Natural killer cell (primary cell): Measurements from ENCODE around the gene RBM28. TPM values are rescaled to one million over a fixed set of nuclear protein-coding genes. Genes with fewer than 3 reads are reported as not detected.

ENCODE experiments used
- ATAC-seq, 3 donors: fragments of 150-1000 bp in 2 of 3; fragments of 200-7000 bp in 1 of 3; cut with Tn5 transposase; 1 replicate in 1 of 3; 2 replicates in 2 of 3; pipeline ENCODE4 v1.10.0; 2021; ENCODE audit warnings: mild to moderate bottlenecking in 2 of 3, moderate library complexity in 2 of 3
- DNase-seq, 2 donors: peaks; one replicate each; pipeline versions ENCODE4 v3.0.0 to v3.0.0-alpha.2; 2013 to 2021; ENCODE audit warnings: mixed read lengths in 1 of 2
- H3K27ac ChIP-seq: one replicate; pipeline ENCODE4 v1.5.1; 2013; ENCODE audit warnings: mild to moderate bottlenecking, low read length
- H3K27me3 ChIP-seq: one replicate; pipeline ENCODE4 v1.6.1; 2013; ENCODE audit warnings: low read length; ENCODE audit not compliant: control insufficient read depth, insufficient read depth
- H3K36me3 ChIP-seq: one replicate; pipeline ENCODE4 v1.6.1; 2013; ENCODE audit warnings: low read length; ENCODE audit not compliant: control insufficient read depth, insufficient read depth
- H3K4me1 ChIP-seq: one replicate; pipeline ENCODE4 v1.6.1; 2013; ENCODE audit warnings: low read length; ENCODE audit not compliant: control insufficient read depth, insufficient read depth
- H3K4me3 ChIP-seq: one replicate; pipeline ENCODE4 v1.5.1; 2013; ENCODE audit warnings: low read length
- H3K9me3 ChIP-seq: one replicate; pipeline ENCODE4 v1.6.1; 2013; ENCODE audit warnings: low read length; ENCODE audit not compliant: control insufficient read depth, insufficient read depth
- H3K27ac Mint-ChIP-seq, 2 donors: one replicate each; pipeline ENCODE4 v1.8.0; 2022; ENCODE audit warnings: mild to moderate bottlenecking in 2 of 2, mixed read lengths in 2 of 2, moderate library complexity in 1 of 2
- H3K27me3 Mint-ChIP-seq, 2 donors: one replicate each; pipeline ENCODE4 v1.8.0; 2022; ENCODE audit warnings: low read depth in 2 of 2, mixed read lengths in 2 of 2
- H3K36me3 Mint-ChIP-seq: one replicate; pipeline ENCODE4 v1.8.0; 2022; ENCODE audit warnings: mixed read lengths
- H3K4me1 Mint-ChIP-seq, 2 donors: one replicate each; pipeline ENCODE4 v1.8.0; 2022; ENCODE audit warnings: mixed read lengths in 2 of 2
- H3K4me3 Mint-ChIP-seq: one replicate; pipeline ENCODE4 v1.8.0; 2022; ENCODE audit warnings: mild to moderate bottlenecking, moderate library complexity, mixed read lengths
- H3K9me3 Mint-ChIP-seq, 2 donors: one replicate each; pipeline ENCODE4 v1.8.0; 2022; ENCODE audit warnings: mixed read lengths in 2 of 2
- WGBS: methylation state at CpG from one replicate; pipeline ENCODE4 v1.1.7; 2013; ENCODE audit warnings: missing lambda C conversion rate; ENCODE audit not compliant: insufficient coverage; 5-methylcytosine and 5-hydroxymethylcytosine counted together
- intact Hi-C: fragments of 100-400 bp; cut with micrococcal nuclease; formaldehyde crosslinking; loops from one replicate; pipeline ENCODE4 v1.14.2; 2022
- total RNA-seq, 4 donors: library from RNA; stranded (reverse); fragments of 120-200 nt in 1 of 4; gene quantifications; one replicate each; pipeline versions ENCODE4 v1.2.3 to v1.2.4, GENCODE V29; 2013 to 2022
- TF ChIP-seq, protein P1 (sequence below): fragments of 200-600 bp; IDR thresholded peaks from one replicate; pipeline ENCODE4 v1.8.0; 2022; ENCODE audit warnings: antibody characterized with exemption

The RBM28 gene
- total RNA-seq, 3 donors from 2014 or later (not counting 1 experiment from before 2014, with no cell fraction given), result 32.5 to 48.7 (median 48.5) TPM

DNA sequence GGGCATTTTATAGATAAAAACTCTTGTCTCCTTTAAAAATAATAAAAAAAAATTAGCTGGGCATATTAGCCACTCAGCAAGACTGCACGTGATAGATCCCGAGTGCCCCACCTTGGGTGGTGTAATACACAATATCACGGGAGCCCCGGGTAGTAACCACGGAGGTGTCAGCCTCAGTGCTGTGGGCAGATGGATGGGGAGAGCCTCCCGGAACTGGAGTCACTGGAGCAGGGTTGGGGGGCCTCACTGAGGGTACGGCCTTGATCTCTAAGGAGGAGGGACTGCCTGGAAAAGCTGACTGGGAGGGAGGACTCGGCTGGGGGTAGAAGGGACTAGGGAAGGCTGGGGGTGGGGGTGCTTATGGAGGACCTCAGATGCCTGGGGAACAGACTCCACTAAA, 90.0 kb downstream of the RBM28 start:
- no peak for ATAC-seq
- intact Hi-C loops, result no loop called here
- no peaks in the 10 kb centered on the region for H3K9me3 Mint-ChIP-seq
- no peak for DNase-seq
- WGBS, result 86% methylated on average over 8 of the region's 8 CpGs
- Histone ChIP-seq H3K36me3 (no peaks in the 10 kb centered on the region), H3K27ac (no peak overlapping the region), H3K27me3 (no peaks in the 10 kb centered on the region), H3K9me3 (no peaks in the 10 kb centered on the region), H3K4me1 (no peaks in the 10 kb centered on the region), H3K4me3 (no peak overlapping the region)
- H3K27me3 Mint-ChIP-seq, result peaks cover 0 to 7% of the 10 kb centered on the region in 2 donors
- H3K27ac Mint-ChIP-seq, result no peak overlapping the region
- no peak overlapping the region for H3K4me3 Mint-ChIP-seq
- peaks cover 6 to 11% of the 10 kb centered on the region in 2 donors for H3K4me1 Mint-ChIP-seq
- TF ChIP-seq, protein P1, sequence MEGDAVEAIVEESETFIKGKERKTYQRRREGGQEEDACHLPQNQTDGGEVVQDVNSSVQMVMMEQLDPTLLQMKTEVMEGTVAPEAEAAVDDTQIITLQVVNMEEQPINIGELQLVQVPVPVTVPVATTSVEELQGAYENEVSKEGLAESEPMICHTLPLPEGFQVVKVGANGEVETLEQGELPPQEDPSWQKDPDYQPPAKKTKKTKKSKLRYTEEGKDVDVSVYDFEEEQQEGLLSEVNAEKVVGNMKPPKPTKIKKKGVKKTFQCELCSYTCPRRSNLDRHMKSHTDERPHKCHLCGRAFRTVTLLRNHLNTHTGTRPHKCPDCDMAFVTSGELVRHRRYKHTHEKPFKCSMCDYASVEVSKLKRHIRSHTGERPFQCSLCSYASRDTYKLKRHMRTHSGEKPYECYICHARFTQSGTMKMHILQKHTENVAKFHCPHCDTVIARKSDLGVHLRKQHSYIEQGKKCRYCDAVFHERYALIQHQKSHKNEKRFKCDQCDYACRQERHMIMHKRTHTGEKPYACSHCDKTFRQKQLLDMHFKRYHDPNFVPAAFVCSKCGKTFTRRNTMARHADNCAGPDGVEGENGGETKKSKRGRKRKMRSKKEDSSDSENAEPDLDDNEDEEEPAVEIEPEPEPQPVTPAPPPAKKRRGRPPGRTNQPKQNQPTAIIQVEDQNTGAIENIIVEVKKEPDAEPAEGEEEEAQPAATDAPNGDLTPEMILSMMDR, result no peak
- H3K36me3 Mint-ChIP-seq, result no peaks in the 10 kb centered on the region

DNA sequence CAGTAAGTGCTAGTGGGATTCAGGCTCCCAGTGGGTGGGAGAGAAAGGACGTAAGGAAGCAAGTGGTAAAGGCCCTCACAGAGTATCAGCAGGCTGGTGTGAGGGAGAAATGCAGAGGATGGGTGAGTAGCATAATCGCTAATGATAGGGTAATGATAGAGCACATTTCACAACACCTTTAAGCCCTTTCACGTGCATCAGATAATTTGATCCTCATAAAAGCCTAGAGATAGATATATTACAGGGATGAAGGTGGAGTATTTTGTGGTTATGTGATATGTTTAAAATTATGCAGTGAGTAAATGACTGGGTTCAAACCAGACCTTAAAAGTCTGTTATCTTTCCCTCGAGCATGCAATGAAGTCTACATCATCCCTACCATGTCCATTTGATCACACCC, 92.4 kb downstream of the RBM28 start:
- no peak for ATAC-seq
- Histone ChIP-seq H3K9me3 (no peaks in the 10 kb centered on the region), H3K4me3 (no peak overlapping the region), H3K36me3 (no peaks in the 10 kb centered on the region), H3K4me1 (no peaks in the 10 kb centered on the region), H3K27me3 (no peaks in the 10 kb centered on the region), H3K27ac (no peak overlapping the region)
- Mint-ChIP-seq H3K27ac (no peak overlapping the region), H3K27me3 (peaks cover 0 to 6% of the 10 kb centered on the region in 2 donors), H3K36me3 (no peaks in the 10 kb centered on the region), H3K4me1 (peaks cover 5 to 6% of the 10 kb centered on the region in 2 donors), H3K9me3 (no peaks in the 10 kb centered on the region), H3K4me3 (no peak overlapping the region)
- intact Hi-C loops, result no loop called here
- WGBS, result 96% methylated on average over 2 of the region's 4 CpGs
- TF ChIP-seq, protein P1, result no peak
- DNase-seq, result no peak

Other genes with a start within 250 kb of the RBM28 start
- not detected for gene LEP, start 102.6 kb downstream of the RBM28 start, total RNA-seq
- gene PRRT4, start 17.8 kb upstream of the RBM28 start, total RNA-seq, result under 1 TPM in 1 of 3 donors, not detected in 2; 0.42 TPM
- 10 to 100 TPM; 77.8 to 94.1 (median 89.6) TPM for gene IMPDH1, start 66.1 kb upstream of the RBM28 start, total RNA-seq
- 1 to 10 TPM; 1.9 to 5.1 (median 2.3) TPM for gene HILPDA, start 112.0 kb upstream of the RBM28 start, total RNA-seq
- gene METTL2B, start 132.8 kb upstream of the RBM28 start, total RNA-seq, result 10 to 100 TPM; 16.1 to 20.8 (median 20.0) TPM